HL-60/S4 treated with phorbol 12-myristate 13-acetate at 8.2 ng/mL for 4 days and 3 days (cell line): ENCODE measurements around the gene TREH.

Experiments used
- in situ Hi-C: fragments of 300-500 bp; cut with MboI; formaldehyde crosslinking; loops from 2 replicates; pipeline ENCODE4 v1.15.0; 2022; ENCODE audit warnings: low sequenced_read_pairs

TREH gene

GRCh38 chr11:118632577-118633318 lies 46.7 kb downstream of the TREH start:
- in situ Hi-C loops: no loop called here

GRCh38 chr11:118631142-118631909 lies 48.1 kb downstream of the TREH start:
- in situ Hi-C loops: no loop called here

GRCh38 chr11:118629761-118630661 lies 49.4 kb downstream of the TREH start:
- in situ Hi-C loops: no loop called here

- in situ Hi-C loops: no loop called here
These were observed 50.4 kb downstream of the TREH start for GRCh38 chr11:118628861-118629549.

GRCh38 chr11:118628432-118628831 lies 51.0 kb downstream of the TREH start:
- in situ Hi-C loops: no loop called here

GRCh38 chr11:118628031-118628430 lies 51.4 kb downstream of the TREH start:
- in situ Hi-C loops: no loop called here

- in situ Hi-C loops: no loop called here
These were observed 51.9 kb downstream of the TREH start for GRCh38 chr11:118627566-118627965.

- in situ Hi-C loops: no loop called here
These were observed 53.5 kb downstream of the TREH start for GRCh38 chr11:118625976-118626375.

- in situ Hi-C loops: no loop called here
These were observed 54.3 kb downstream of the TREH start for GRCh38 chr11:118625036-118625690.

GRCh38 chr11:118623269-118623655 lies 56.2 kb downstream of the TREH start:
- in situ Hi-C loops: no loop called here

GRCh38 chr11:118622376-118623268 lies 56.8 kb downstream of the TREH start:
- in situ Hi-C loops: no loop called here

- in situ Hi-C loops: no loop called here
These were observed 57.6 kb downstream of the TREH start for GRCh38 chr11:118621784-118622375.

GRCh38 chr11:118621071-118621783 lies 58.2 kb downstream of the TREH start:
- in situ Hi-C loops: no loop called here

GRCh38 chr11:118620529-118621070 lies 58.9 kb downstream of the TREH start:
- in situ Hi-C loops: no loop called here

- in situ Hi-C loops: no loop called here
These were observed 59.8 kb downstream of the TREH start for GRCh38 chr11:118619444-118620197.

- in situ Hi-C loops: no loop called here
These were observed 60.5 kb downstream of the TREH start for GRCh38 chr11:118618991-118619375.
